NCI-H748 (cell line): ENCODE measurements around the gene L3MBTL4.
"Not testable (repeated sequence)": the region's sequence is repeated elsewhere in the genome, so short reads cannot be mapped to it uniquely, and the experiment has no call there.

ENCODE experiments used
- DNase-seq: peaks from one replicate; lab custom pipeline; 2025; ENCODE audit not compliant: unreplicated experiment; lab: John Stamatoyannopoulos, UW

L3MBTL4 gene

GRCh38 chr18:6200204-6200774 lies 214.4 kb downstream of the L3MBTL4 start:
- peak; percentile 66 for DNase-seq

GRCh38 chr18:6199777-6200176 lies 214.9 kb downstream of the L3MBTL4 start:
- DNase-seq: no peak

- DNase-seq: no peak
These were observed 216.1 kb downstream of the L3MBTL4 start for GRCh38 chr18:6198585-6198984.

GRCh38 chr18:6194640-6195039 lies 220.1 kb downstream of the L3MBTL4 start:
- no peak for DNase-seq

GRCh38 chr18:6185782-6186181 lies 228.9 kb downstream of the L3MBTL4 start:
- DNase-seq: not testable (repeated sequence)

- no peak for DNase-seq
These were observed 239.5 kb downstream of the L3MBTL4 start for GRCh38 chr18:6174983-6175745.

GRCh38 chr18:6170604-6171003 lies 244.1 kb downstream of the L3MBTL4 start:
- no peak for DNase-seq

GRCh38 chr18:6161549-6161948 lies 253.2 kb downstream of the L3MBTL4 start:
- DNase-seq: no peak

GRCh38 chr18:6159426-6159825 lies 255.3 kb downstream of the L3MBTL4 start:
- no peak for DNase-seq

- no peak for DNase-seq
These were observed 255.8 kb downstream of the L3MBTL4 start for GRCh38 chr18:6158958-6159357.

GRCh38 chr18:6156446-6156845 lies 258.3 kb downstream of the L3MBTL4 start:
- DNase-seq: no peak

- no peak for DNase-seq
These were observed 259.0 kb downstream of the L3MBTL4 start for GRCh38 chr18:6155707-6156106.

GRCh38 chr18:6150430-6150829 lies 264.3 kb downstream of the L3MBTL4 start:
- no peak for DNase-seq

- DNase-seq: no peak
These were observed 268.4 kb downstream of the L3MBTL4 start for GRCh38 chr18:6146307-6146661.

- no peak for DNase-seq
These were observed 268.9 kb downstream of the L3MBTL4 start for GRCh38 chr18:6145645-6146306.

GRCh38 chr18:6139007-6139406 lies 275.7 kb downstream of the L3MBTL4 start:
- no peak for DNase-seq

GRCh38 chr18:6135901-6136300 lies 278.8 kb downstream of the L3MBTL4 start:
- not testable (repeated sequence) for DNase-seq

- not testable (repeated sequence) for DNase-seq
These were observed 279.7 kb downstream of the L3MBTL4 start for GRCh38 chr18:6135029-6135428.

- DNase-seq: no peak
These were observed 281.9 kb downstream of the L3MBTL4 start for GRCh38 chr18:6132751-6133368.

GRCh38 chr18:6120820-6121279 lies 293.9 kb downstream of the L3MBTL4 start:
- no peak for DNase-seq

- DNase-seq: no peak
These were observed 294.9 kb downstream of the L3MBTL4 start for GRCh38 chr18:6119761-6120160.

- no peak for DNase-seq
These were observed 296.6 kb downstream of the L3MBTL4 start for GRCh38 chr18:6118080-6118479.
